DMS 273 (cell line): ENCODE measurements around the gene DNM2.
"Not testable (repeated sequence)": the region's sequence is repeated elsewhere in the genome, so short reads cannot be mapped to it uniquely, and the experiment has no call there.

Experiments
- DNase-seq: peaks from one replicate; lab custom pipeline; 2025; ENCODE audit not compliant: unreplicated experiment; lab: John Stamatoyannopoulos, UW

Gene DNM2

DNA sequence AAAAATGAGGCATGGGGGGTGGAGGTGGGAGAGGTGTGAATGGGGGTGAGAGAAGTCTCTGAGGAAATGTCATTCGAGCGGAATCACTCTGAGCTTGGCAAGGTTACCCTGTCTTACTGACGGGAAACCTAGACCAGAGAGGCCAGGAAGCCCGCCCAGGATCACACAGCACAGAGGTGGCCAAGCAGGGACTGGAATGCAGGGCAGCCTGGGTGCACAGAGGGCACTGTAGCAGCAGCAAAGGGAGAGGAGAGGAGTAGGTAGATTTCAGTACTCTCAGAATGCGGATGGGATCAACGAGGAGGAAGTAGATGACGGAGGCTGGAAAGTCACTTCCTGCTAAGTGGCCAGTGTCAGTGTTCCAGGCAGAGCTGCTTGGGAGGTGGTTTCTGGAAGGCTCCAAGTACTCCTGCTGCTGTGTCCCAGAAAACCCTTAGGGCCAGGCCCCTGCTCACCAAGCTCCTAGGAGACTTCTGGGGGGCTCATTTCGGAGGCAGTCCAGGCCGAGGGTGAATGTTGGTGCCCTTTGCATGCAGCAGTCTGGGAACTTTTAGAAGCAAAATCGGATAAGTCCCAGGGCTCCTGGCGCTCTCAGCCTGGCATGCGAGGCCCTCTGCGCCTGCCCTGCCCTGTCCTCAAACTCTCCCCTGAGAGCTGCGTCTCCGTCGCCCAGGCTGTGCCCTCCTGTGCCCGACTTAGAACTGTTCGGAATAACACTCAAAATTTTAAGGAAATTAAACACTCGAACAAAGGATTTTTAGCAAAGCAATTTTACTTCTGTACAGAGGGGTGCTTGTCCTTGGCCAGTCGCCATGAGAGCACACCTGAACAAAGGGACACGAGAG is 33.5 kb downstream of the DNM2 start:
- no peak for DNase-seq

DNA sequence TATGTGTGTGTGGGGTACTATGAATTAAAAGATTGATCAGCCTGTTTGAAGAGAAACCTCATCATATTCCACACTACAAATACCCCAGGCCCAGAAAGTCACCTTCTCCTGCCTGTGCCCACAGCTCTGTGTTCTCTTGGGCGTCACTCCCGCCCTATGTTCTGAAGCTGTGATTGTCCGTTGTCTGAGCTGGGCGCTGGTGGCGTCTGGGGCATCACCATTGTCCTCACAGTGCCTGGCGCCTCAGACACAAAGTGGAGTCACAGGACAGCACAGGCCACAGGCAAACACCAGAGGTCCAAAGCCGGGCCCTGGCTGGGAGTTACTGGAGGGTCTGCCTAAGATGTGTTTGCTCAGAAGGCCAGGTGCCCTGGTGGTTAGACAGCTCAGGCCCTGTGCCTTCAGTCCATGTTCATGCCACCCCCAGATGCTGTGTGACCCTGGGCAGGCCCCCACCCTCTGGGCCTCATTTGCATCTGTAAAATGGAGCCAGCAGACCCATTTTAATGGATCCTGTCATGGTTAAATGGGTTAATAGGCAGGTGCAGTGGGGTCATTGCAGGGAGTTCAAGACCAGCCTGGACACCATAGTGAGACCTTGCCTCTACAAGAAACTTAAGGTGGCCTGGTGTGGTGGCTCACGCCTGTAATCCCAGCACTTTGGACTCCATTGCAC is 34.5 kb downstream of the DNM2 start:
- no peak for DNase-seq

DNA sequence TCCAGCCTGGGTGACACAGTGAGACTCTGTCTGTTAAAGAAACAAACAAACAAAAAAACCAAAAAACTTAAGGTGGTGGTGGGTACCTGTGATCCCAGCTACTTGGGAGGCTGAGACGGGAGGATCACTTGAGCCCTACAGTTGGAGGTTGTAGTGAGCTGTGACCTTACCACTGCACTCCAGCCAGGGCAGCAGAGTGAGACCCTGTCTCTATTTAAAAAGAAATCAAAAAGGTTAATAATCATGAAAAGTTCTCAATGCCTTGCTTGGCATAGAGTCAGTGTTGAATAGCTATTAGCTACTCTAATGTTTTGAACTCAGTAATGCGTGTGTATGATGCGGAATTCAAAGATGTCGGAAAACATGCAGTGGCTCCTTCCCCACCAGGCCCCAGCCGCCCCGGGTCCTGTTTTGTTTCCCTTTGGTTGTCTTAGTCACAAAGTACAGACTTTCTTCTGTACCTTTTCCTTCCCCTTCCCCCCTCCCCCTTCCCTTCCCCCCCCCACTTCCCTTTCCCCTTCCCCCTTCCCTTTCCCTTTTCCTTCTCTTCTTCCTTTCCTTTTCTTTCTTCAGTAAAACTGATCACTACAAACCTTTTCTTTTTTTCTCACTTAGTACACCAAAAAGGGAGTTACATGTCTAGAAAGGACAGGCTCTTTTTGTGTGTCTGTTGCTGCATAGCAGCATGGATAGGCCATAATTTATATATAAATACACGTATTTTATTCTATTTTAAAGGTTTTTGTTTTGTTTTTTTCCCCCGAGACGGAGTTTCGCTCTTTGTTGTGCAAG is 35.2 kb downstream of the DNM2 start:
- DNase-seq: no peak

DNA sequence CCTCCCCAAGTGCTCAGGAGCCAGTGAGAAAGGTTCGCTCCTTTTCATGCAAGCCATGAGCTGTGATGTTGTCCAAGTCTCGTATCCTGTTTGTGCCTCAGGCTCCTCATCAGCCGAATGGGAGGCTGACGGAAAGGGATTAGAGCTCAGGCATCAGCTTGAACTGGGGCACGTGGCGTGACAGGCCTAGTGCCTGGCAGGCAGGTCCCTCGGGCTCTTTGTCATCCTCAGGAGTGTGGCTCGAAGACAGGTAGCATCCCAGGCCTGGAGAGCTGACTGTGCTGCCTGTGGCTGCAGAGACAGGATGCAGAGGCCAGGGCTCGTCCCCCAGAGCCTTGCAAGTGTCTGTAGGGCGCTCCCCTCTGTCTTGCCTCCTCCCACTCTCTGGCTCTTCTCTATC is 38.5 kb downstream of the DNM2 start:
- no peak for DNase-seq

DNA sequence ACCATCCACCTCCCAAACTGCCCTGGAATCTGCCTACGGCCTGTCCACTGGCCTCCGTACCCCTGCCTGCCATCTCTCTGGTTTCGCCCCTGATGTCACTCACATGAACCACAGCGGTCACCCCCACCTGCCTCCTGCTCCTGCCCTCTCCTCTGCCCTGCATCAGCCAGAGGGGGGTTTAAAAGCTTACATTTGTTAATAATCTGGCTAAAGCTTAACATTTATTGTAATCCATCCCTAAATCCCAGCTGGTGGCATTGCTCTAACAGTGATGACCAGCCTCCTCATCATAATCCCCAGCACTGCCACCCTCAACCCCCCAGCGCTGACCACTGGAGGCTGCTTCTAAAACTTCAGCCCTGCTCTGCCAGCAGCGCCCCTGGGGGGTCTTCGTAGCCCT is 38.9 kb downstream of the DNM2 start:
- no peak for DNase-seq

DNA sequence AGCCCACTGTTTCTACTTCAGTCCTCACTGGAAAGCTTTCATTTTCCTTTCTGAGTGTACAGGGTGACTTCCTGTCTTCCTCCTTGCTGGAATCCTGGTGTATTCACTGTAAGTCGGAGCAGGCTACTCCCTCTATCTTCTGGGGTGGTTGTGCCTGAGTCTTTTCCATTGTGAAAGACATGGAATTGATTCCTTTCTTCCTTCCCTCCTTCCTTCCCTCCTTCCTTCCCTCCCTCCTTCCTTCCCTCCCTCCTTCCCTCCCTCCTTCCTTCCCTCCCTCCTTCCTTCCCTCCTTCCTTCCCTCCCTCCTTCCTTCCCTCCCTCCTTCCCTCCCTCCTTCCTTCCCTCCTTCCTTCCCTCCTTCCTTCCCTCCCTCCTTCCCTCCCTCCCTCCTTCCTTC is 40.2 kb downstream of the DNM2 start:
- DNase-seq: not testable (repeated sequence)

DNA sequence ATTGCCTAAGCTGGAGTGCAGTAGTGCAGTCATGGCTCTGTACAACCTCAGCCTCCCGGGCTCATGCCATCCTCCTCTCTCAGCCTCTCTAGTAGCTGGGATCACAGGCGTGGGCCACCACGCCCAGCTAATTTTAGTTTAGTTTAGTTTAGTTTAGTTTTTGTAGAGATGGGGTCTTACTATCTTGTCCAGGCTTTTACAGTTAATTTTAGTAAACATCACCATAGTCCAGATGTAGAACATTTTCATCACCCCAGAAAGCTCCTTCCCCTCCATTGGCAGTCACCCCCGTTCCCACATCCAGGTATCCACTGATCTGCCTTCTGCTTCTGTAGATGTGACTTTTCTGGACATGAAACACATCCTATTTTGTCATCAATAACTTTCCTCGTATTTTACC is 41.1 kb downstream of the DNM2 start:
- no peak for DNase-seq

DNA sequence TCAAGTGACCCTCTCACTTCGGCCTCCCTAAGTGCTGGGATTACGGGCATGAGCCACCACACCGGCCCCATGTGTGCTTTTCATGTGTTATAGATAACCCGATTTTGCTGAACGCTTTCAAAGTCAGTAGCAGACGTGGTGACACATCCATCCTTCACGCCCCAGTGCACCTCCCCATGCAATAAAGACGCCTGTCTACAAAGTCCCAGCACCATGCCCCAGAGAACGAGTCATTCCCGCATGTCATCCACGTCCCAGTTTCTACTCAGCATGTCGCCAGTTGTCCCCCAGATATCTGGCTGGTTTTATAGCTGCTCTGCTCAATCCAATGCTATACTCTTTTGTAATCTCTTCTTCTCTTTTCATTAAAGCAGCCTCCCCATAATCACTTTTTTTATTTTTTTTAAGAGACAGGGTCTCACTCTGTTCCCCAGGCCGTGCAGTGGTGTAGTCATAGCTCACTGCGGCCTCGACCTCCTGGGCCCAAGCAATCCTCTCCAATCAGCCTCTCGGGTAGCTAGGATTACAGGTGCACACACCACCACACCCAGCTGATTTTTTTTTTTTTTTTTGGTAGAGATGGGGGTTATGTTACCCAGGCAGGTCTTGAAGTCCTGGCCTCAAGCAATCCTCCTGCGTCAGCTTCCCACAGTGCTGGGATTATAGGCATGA is 42.5 kb downstream of the DNM2 start:
- DNase-seq: peak; percentile 23

DNA sequence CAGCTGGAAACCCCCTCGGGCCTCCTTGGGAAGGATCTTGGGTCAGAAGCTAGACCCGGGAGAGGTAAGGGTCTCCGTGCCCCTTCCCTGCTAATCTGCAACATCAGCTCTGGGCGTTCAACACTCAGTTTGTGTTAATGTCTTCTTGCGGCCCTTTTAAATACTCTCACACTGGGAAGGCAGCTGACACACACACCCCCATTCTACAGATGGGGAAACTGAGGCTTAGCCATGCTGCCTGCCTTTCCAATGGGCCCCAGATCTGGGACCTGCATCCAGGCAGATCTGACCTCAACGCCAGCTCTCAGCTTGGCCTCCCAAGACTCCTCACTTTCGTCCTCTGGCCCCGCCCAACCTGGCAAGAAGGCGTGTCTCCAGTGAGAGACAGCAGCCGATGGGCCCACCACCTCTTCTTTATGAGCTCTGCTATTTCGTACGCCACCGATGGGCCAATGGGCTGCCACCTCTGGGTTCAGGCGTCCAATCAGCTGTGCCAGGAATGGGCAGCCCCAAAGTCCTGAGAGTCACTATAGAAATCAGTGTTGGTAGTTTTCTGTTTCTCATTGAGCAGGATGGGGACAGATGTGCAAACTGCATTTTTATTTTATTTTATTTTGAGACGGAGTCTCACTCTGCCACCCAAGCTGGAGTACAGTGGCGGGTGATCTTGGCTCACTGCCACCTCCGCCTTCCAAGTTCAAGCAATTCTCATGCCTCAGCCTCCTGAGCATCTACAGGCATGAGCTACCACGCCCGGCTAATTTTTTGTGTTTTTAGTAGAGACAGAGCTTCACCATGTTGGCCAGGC is 43.8 kb downstream of the DNM2 start:
- DNase-seq: peak; percentile 40

DNA sequence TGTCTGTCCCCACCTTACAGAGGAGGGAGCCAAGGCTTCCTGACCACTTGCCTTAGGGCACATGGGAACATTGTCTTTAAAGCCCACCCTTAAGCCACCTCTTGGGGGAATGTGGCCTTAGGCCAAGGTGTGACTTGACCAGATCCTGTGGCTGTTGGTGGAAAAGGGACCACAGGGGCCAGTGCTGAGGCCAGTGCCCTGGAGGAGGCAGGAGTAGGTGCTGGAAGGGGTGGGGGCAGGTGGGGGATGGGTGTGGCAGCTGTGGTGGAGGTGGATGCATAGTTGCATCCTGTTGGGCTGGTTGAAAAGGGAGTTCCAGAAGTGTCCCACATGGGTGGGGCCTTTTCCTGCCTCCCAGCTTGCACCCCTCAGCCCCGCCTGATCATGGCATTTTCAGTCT is 44.8 kb downstream of the DNM2 start:
- DNase-seq: no peak

DNA sequence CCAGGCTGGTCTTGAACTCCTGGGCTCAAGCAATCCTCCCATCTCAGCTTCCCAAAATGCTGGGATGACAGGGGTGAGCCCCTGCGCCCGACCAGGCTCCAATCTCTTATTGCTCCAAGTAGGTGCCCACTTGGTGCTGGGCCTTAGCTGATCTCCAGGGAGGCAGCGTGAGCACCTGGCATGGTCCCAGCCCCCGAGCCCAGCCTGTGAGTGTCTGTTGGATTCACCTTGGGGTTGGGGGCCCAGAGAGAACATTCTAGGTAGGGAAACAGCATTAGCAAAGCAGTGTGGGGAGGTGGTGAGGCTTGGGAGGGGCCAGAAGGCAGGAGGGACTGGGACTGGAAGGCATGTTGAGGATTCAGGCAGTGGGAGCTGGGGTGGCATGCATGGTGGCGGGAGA is 45.5 kb downstream of the DNM2 start:
- no peak for DNase-seq

DNA sequence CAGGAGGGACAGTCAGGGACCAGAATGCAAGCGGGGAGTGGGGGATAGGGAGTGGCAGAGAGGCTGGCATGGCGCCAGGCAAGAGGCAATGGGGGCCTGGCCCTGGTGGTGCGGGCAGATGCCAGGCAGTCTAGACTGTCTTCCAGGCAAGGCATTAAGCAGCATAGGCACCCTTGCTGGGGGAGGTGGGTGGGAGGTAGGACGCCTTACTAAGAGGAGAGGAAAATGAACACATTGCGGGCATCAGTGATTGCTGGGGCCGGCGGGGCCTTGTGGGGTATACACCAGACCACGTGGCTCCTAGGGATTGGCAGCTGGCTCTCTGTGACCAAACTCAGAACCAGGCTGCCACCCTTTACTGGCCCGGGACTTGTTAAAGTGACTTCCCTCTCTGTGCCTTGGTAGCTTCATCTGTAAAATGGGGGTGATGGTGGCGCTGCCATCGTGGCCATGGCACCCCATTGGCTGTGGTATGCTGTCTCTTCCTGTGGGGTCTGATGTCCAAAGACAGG is 46.0 kb downstream of the DNM2 start:
- DNase-seq: peak; percentile 51

DNA sequence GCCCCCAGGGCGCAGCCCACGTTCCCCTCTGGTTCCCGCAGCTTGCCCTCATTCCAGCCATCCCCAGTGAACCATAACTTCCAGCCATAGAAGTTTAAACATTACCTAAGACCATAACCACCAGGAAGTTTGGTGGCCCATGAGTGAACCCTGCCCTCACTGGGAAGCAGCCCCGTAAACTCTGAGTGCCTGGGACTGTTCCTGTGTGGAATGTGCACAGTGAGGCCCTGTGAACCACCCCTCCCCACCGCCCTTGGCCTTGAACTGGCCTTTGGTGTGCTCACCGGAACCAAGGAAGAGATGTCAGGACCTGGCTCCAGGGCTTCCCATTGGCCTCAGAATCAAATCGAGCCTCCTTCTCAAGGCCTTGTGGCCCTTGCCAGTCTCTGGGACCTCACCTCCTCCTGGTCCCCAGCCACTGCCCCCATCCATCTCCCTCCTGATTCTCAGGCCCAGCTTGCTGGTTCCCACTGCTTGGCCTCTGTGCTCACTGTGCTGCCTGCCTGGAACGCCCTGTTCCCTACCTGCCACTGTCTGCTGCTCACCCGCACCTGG is 46.5 kb downstream of the DNM2 start:
- no peak for DNase-seq

DNA sequence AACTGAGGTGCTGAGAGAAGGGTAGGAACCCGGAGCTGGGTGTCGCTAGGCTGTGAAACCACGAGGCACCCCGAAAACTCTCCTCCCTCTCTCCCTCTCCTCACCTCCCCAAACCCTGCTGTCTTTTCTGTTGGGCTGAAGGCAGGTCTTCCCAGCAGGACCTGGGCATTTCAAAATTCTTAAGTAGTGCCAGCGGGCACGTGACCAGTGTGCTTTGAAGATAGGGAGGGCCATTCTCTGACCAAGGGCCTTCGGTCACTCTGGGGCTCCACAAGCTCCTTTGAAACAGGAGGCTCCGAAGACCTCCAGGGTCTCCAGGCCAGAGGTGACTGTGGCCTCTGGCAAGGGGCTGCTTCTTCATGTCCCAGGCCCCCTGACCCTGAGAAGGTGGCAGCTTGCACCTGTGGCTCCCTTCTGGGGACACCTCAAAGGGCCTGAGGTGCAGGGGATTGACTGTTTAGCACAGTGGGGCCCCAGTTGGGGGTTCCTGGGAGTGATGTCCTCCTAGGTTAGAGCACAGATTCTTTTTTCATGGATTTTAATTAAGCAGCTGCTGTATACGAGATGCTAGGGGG is 48.3 kb downstream of the DNM2 start:
- no peak for DNase-seq

DNA sequence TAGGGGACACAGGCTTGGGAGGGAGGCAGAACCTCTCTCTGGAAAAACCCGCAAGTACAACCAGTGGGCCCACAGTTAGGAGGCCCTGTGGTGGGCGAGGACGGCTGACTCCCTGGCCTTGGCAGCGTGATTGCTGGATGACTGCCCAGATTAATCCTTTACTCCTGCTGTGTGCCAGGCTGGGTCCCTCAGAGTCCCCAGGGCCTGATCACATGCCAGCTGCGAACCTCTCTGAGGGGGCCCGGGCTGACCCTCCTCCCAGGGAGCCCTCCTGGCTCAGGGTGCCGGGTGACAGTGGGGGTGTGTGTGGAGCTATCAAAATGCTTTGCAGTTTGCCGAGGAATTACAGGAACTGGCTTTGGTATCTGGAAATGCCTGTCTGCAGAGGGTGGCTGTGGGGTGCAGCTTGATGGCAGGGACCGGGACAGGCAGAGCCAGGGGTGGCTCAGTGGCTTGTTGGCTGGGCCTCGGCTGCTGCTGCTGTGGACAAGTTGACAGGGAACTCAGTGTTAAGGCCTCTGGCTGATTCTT is 48.9 kb downstream of the DNM2 start:
- DNase-seq: peak; percentile 66

DNA sequence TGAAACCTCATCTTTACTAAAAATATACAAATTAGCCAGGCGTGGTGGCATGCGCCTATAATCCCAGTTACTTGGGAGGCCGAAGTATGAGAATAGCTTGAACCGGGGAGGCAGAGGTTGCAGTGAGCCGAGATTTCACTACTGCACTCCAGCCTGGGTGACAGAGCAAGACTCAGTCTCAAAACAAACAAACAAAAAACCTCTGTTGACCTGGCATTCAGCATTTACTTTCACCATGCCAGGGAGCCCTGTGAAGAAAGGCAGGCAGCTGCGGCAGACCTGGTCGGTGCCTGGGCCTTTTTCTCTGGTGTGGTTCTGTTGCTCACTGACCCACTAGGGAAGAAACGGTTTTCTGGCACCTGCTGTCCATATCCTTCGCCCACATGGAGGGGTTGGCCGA is 49.8 kb downstream of the DNM2 start:
- DNase-seq: no peak

DNA sequence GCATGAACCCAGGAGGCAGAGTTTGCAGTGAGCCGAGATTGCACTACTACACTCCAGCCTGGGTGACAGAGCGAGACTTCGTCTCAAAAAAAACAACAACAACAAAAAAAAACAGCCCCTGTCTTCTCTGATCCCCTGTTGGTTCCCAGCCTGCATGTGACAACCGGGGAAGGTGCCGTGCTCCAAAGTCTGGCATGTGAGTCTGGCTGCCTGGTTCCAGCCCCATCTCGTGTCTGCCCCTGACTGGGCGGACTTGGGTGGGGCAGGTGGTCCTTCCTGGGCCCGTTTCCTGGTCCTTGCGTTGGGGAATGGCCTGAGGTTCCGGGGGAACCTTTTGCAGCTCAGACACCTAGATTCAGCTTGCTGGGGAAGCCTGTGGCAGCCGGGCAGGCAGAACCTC is 50.5 kb downstream of the DNM2 start:
- no peak for DNase-seq

DNA sequence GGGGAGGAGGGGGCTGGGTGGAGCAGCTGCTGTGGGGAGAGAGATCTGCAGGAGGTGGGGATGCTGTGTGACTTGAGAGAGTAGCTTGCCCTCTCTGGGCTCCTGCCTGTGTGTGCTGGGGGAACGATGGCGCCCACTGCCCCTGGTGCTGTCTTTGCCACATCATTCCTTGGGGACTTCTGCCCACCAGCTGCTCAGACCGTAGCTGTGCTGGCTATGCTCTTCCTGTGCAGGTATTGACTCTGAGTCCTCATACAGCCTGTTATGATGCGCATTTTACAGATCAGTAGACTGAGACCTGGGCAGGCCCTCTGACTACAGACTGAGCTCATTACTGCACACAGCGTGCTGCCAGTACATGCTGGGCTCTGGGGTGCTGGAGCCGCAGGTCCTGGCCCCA is 51.1 kb downstream of the DNM2 start:
- DNase-seq: no peak
